Hepatocyte (in vitro differentiated cells): Measurements from ENCODE around the gene DRAXIN.

ENCODE experiments used
- CTCF ChIP-seq: fragments of 200-600 bp; sonication (generic); IDR thresholded peaks from 2 replicates; pipeline ENCODE4 v1.5.1; 2016; ENCODE audit warnings: antibody characterized with exemption, mild to moderate bottlenecking; ENCODE audit not compliant: poor library complexity
- EZH2 ChIP-seq: fragments of 200-600 bp; sonication (generic); IDR thresholded peaks from 2 replicates; pipeline ENCODE4 v1.6.1; 2016; ENCODE audit warnings: antibody characterized with exemption, mild to moderate bottlenecking, borderline replicate concordance
- EZH2phosphoT487 ChIP-seq: fragments of 200-600 bp; sonication (generic); IDR thresholded peaks from one replicate; pipeline ENCODE4 v1.6.1; 2018; ENCODE audit warnings: antibody characterized with exemption, mild to moderate bottlenecking, low read depth, moderate library complexity; ENCODE audit not compliant: unreplicated experiment, severe bottlenecking

- TF ChIP-seq CTCF (no peak), EZH2 (no peak), EZH2phosphoT487 (no peak)
These were observed 45.5 kb downstream of the DRAXIN start for GRCh38 chr1:11736746-11737639.
